T-cell (primary cell): ENCODE results near the gene CDK1. TPM values are rescaled to one million over a fixed set of nuclear protein-coding genes. Genes with fewer than 3 reads are reported as not detected.

Source experiments
- ATAC-seq, 4 experiments: fragments of 200-7000 bp in 3 of 4; fragments of 150-1000 bp in 1 of 4; cut with Tn5 transposase; replicated peaks in 1 of 4; 1 replicate in 3 of 4; 2 replicates in 1 of 4; pipeline ENCODE4 v1.10.0; 2021; ENCODE audit warnings: moderate library complexity in 3 of 4, mild to moderate bottlenecking in 2 of 4, moderate number of reproducible peaks in 1 of 4
- CTCF ChIA-PET, 2 donors: fragments of 300-600 bp; sonication (Branson Sonifier 250); formaldehyde crosslinking; loops; one replicate each; lab custom pipeline; 2022; ENCODE audit warnings: antibody characterized with exemption in 2 of 2; lab: Charles Lee
- POLR2A ChIA-PET, 2 donors: fragments of 300-600 bp; sonication (Branson Sonifier 250); formaldehyde crosslinking; loops; one replicate each; lab custom pipeline; 2022; ENCODE audit warnings: antibody characterized with exemption in 2 of 2; lab: Charles Lee
- DNase-seq, 35 experiments: peaks; one replicate each; pipeline versions ENCODE4 v3.0.0 to v3.0.0-alpha.2; 2013 to 2023
- H3K27ac ChIP-seq: one replicate; pipeline ENCODE4 v1.5.1; 2013; ENCODE audit warnings: low read length
- H3K27me3 ChIP-seq, 2 experiments: replicated peaks in 1 of 2; 1 replicate in 1 of 2; 2 replicates in 1 of 2; pipeline versions ENCODE4 v1.6.1 to v1.7.0; 2013; ENCODE audit warnings: low read length in 1 of 2, mixed read lengths in 1 of 2; ENCODE audit not compliant: control insufficient read depth in 2 of 2, insufficient read depth in 2 of 2; ENCODE audit errors: extremely low read depth in 1 of 2
- H3K36me3 ChIP-seq, 2 donors: 1 replicate in 1 of 2; 2 replicates in 1 of 2; pipeline versions ENCODE4 v1.6.1 to v1.7.0; 2013; ENCODE audit warnings: low read length in 1 of 2; ENCODE audit not compliant: control insufficient read depth in 2 of 2, insufficient read depth in 1 of 2; ENCODE audit errors: extremely low read depth in 1 of 2
- H3K4me1 ChIP-seq, 2 experiments: 1 replicate in 1 of 2; 2 replicates in 1 of 2; pipeline versions ENCODE4 v1.6.1 to v1.7.0; 2013; ENCODE audit warnings: low read length in 2 of 2, mixed read lengths in 1 of 2; ENCODE audit not compliant: insufficient read depth in 2 of 2, control insufficient read depth in 1 of 2; ENCODE audit errors: extremely low read depth in 1 of 2
- H3K4me3 ChIP-seq, 2 donors: 1 replicate in 1 of 2; 2 replicates in 1 of 2; pipeline versions ENCODE4 v1.5.1 to v1.7.0; 2013; ENCODE audit warnings: mild to moderate bottlenecking in 2 of 2, low read length in 1 of 2, moderate library complexity in 1 of 2; ENCODE audit not compliant: control insufficient read depth in 1 of 2; ENCODE audit errors: extremely low read depth in 1 of 2
- H3K9me3 ChIP-seq: 2 replicates; pipeline ENCODE4 v1.7.0; 2013
- H3K27ac Mint-ChIP-seq, 2 donors: one replicate each; pipeline ENCODE4 v1.8.0; 2020 to 2021; ENCODE audit warnings: mild to moderate bottlenecking in 2 of 2, mixed read lengths in 2 of 2
- H3K27me3 Mint-ChIP-seq, 2 donors: one replicate each; pipeline ENCODE4 v1.8.0; 2021 to 2022; ENCODE audit warnings: mixed read lengths in 2 of 2
- H3K36me3 Mint-ChIP-seq: one replicate; pipeline ENCODE4 v1.8.0; 2021; ENCODE audit warnings: mixed read lengths
- H3K4me1 Mint-ChIP-seq, 3 donors: one replicate each; pipeline ENCODE4 v1.8.0; 2020 to 2022; ENCODE audit warnings: mixed read lengths in 3 of 3, mild to moderate bottlenecking in 1 of 3
- H3K4me3 Mint-ChIP-seq, 3 donors: one replicate each; pipeline ENCODE4 v1.8.0; 2020 to 2022; ENCODE audit warnings: mild to moderate bottlenecking in 3 of 3, mixed read lengths in 3 of 3, moderate library complexity in 3 of 3
- H3K9me3 Mint-ChIP-seq, 3 donors: one replicate each; pipeline ENCODE4 v1.8.0; 2020 to 2022; ENCODE audit warnings: mixed read lengths in 3 of 3
- WGBS: methylation state at CpG from one replicate; pipeline ENCODE4 v1.1.5; 2013; ENCODE audit warnings: missing lambda C conversion rate; ENCODE audit not compliant: insufficient coverage; 5-methylcytosine and 5-hydroxymethylcytosine counted together
- total RNA-seq, 35 experiments: library from RNA in 6 of 35; stranded (reverse) in 6 of 35; fragments of 120-200 nt in 1 of 35; gene quantifications; one replicate each; pipeline versions ENCODE4 v1.2.1 to v1.2.4 and lab custom pipeline; 2013 to 2026

Gene CDK1
- total RNA-seq, 5 donors from 2014 or later (not counting 1 experiment from before 2014, with no cell fraction given) = 1.2 to 2.0 (median 1.6) TPM

- no peak overlapping the region for H3K4me3 Mint-ChIP-seq
- POLR2A ChIA-PET = no interaction called here
- Histone ChIP-seq H3K27ac (no peak overlapping the region), H3K9me3 (no peaks in the 10 kb centered on the region), H3K36me3 (no peaks in the 10 kb centered on the region), H3K27me3 (peaks cover 0 to 7% of the 10 kb centered on the region in 2 experiments), H3K4me3 (no peak overlapping the region), H3K4me1 (no peaks in the 10 kb centered on the region)
- no peak for DNase-seq
- no peak for ATAC-seq
- H3K27ac Mint-ChIP-seq = no peak overlapping the region
- H3K36me3 Mint-ChIP-seq = no peaks in the 10 kb centered on the region
- CTCF ChIA-PET = interaction anchor here in 1 of 2 donors (0.6 kb wide), 1 partner anchor 126 kb away, joined by 3 read pairs; no protein-coding TSS in a partner anchor
- peaks cover 6 to 7% of the 10 kb centered on the region in 2 donors for H3K27me3 Mint-ChIP-seq
- peaks cover 0 to 5% (median 0%) of the 10 kb centered on the region in 3 donors for H3K4me1 Mint-ChIP-seq
- H3K9me3 Mint-ChIP-seq = no peaks in the 10 kb centered on the region
These were observed 17.5 kb upstream of the CDK1 start for GRCh38 chr10:60760711-60761210.

GRCh38 chr10:60762554-60762953, 15.7 kb upstream of the CDK1 start:
- no peak overlapping the region for H3K27ac ChIP-seq
- no peak for DNase-seq
- Mint-ChIP-seq H3K27ac (no peak overlapping the region), H3K4me3 (no peak overlapping the region), H3K36me3 (no peaks in the 10 kb centered on the region), H3K9me3 (no peaks in the 10 kb centered on the region), H3K4me1 (peaks cover 3 to 14% (median 4%) of the 10 kb centered on the region in 3 donors), H3K27me3 (peaks cover 0 to 2% of the 10 kb centered on the region in 2 donors)
- peaks cover 0 to 3% of the 10 kb centered on the region in 2 experiments for H3K27me3 ChIP-seq
- ChIA-PET CTCF (no interaction called here), POLR2A (no interaction called here)
- no peak overlapping the region for H3K4me3 ChIP-seq
- ATAC-seq = no peak
- H3K9me3 ChIP-seq = no peaks in the 10 kb centered on the region
- WGBS = no CpG with 5 or more reads among the region's 1 CpG
- peaks cover 2 to 3% of the 10 kb centered on the region in 2 experiments for H3K4me1 ChIP-seq
- H3K36me3 ChIP-seq = no peaks in the 10 kb centered on the region

- 96% methylated on average over 4 of the region's 6 CpGs for WGBS
- H3K36me3 Mint-ChIP-seq = no peaks in the 10 kb centered on the region
- H3K36me3 ChIP-seq = no peaks in the 10 kb centered on the region
- ATAC-seq (no peak), DNase-seq (no peak)
- CTCF ChIA-PET = interaction anchor here (0.5 to 1.1 kb wide), 11 partner anchors 11 to 915 kb away, joined by 3 to 11 read pairs (median 3); partner anchors contain the start of gene CDK1 (in 1 of the 2)
- POLR2A ChIA-PET = interaction anchor here in 1 of 2 donors (0.6 kb wide), 1 partner anchor 195 kb away, joined by 4 read pairs; no protein-coding TSS in a partner anchor
- H3K9me3 Mint-ChIP-seq = no peaks in the 10 kb centered on the region
- no peak overlapping the region for H3K27ac Mint-ChIP-seq
- H3K27me3 ChIP-seq = no peaks in the 10 kb centered on the region
- no peak overlapping the region for H3K27ac ChIP-seq
- H3K4me3 ChIP-seq = no peak overlapping the region
- H3K27me3 Mint-ChIP-seq = peaks cover 0 to 2% of the 10 kb centered on the region in 2 donors
- H3K4me1 ChIP-seq = peaks cover 3% of the 10 kb centered on the region in 2 experiments
- H3K4me1 Mint-ChIP-seq = peaks cover 7 to 24% (median 11%) of the 10 kb centered on the region in 3 donors
- H3K4me3 Mint-ChIP-seq = no peak overlapping the region
- H3K9me3 ChIP-seq = no peaks in the 10 kb centered on the region
These were observed 10.9 kb upstream of the CDK1 start for GRCh38 chr10:60767424-60767823.

- ATAC-seq (no peak), DNase-seq (no peak)
- Mint-ChIP-seq H3K36me3 (no peaks in the 10 kb centered on the region), H3K27me3 (peaks cover 0 to 2% of the 10 kb centered on the region in 2 donors), H3K27ac (no peak overlapping the region), H3K4me1 (peaks cover 7 to 24% (median 11%) of the 10 kb centered on the region in 3 donors), H3K9me3 (no peaks in the 10 kb centered on the region), H3K4me3 (no peak overlapping the region)
- Histone ChIP-seq H3K4me1 (peaks cover 3% of the 10 kb centered on the region in 2 experiments), H3K4me3 (no peak overlapping the region), H3K27me3 (no peaks in the 10 kb centered on the region), H3K36me3 (no peaks in the 10 kb centered on the region), H3K9me3 (no peaks in the 10 kb centered on the region), H3K27ac (no peak overlapping the region)
- 0% methylated on average over 1 of the region's 2 CpGs for WGBS
- CTCF ChIA-PET = interaction anchor here (0.5 to 1.3 kb wide), 9 partner anchors 41 to 655 kb away, joined by 3 to 6 read pairs (median 3); no protein-coding TSS in a partner anchor
- POLR2A ChIA-PET = interaction anchor here in 1 of 2 donors (0.6 kb wide), 1 partner anchor 509 kb away, joined by 3 read pairs; no protein-coding TSS in a partner anchor
These were observed 8.9 kb upstream of the CDK1 start for GRCh38 chr10:60769406-60769805.

GRCh38 chr10:60777696-60778213, 523 bp upstream of the CDK1 start:
- Mint-ChIP-seq H3K36me3 (no peaks in the 10 kb centered on the region), H3K27ac (peak overlapping the region in 1 of 2 donors; percentile 78), H3K9me3 (no peaks in the 10 kb centered on the region), H3K4me3 (peak overlapping the region; percentile 93 to 97 (median 94)), H3K4me1 (peaks cover 14 to 26% (median 14%) of the 10 kb centered on the region in 3 donors), H3K27me3 (peaks cover 0 to 1% of the 10 kb centered on the region in 2 donors)
- DNase-seq (no peak), ATAC-seq (peak in 1 of 4 experiments; percentile 10)
- peaks cover 3 to 10% of the 10 kb centered on the region in 2 experiments for H3K4me1 ChIP-seq
- H3K36me3 ChIP-seq = no peaks in the 10 kb centered on the region
- ChIA-PET POLR2A (no interaction called here), CTCF (interaction anchor here in 1 of 2 donors (1.1 to 1.3 kb wide), 2 partner anchors 9 to 11 kb away, joined by 3 to 4 read pairs; no protein-coding TSS in a partner anchor)
- H3K27me3 ChIP-seq = peaks cover 0 to 4% of the 10 kb centered on the region in 2 experiments
- peak overlapping the region; percentile 78 to 83 for H3K4me3 ChIP-seq
- WGBS = no CpG with 5 or more reads among the region's 9 CpGs
- H3K9me3 ChIP-seq = no peaks in the 10 kb centered on the region
- H3K27ac ChIP-seq = no peak overlapping the region

- H3K27ac Mint-ChIP-seq = no peak overlapping the region
- no peaks in the 10 kb centered on the region for H3K36me3 Mint-ChIP-seq
- peaks cover 0 to 1% of the 10 kb centered on the region in 2 donors for H3K27me3 Mint-ChIP-seq
- Histone ChIP-seq H3K27ac (no peak overlapping the region), H3K36me3 (no peaks in the 10 kb centered on the region), H3K9me3 (no peaks in the 10 kb centered on the region), H3K4me3 (peak overlapping the region; percentile 78 to 83), H3K27me3 (peaks cover 0 to 4% of the 10 kb centered on the region in 2 experiments), H3K4me1 (peaks cover 5 to 10% of the 10 kb centered on the region in 2 experiments)
- DNase-seq (no peak), ATAC-seq (peak in 3 of 4 experiments; percentile 2 to 7 (median 3))
- H3K4me3 Mint-ChIP-seq = peak overlapping the region; percentile 93 to 97 (median 94)
- peaks cover 14 to 36% (median 15%) of the 10 kb centered on the region in 3 donors for H3K4me1 Mint-ChIP-seq
- ChIA-PET CTCF (interaction anchor here in 1 of 2 donors (0.6 to 1.3 kb wide), 2 partner anchors 11 to 45 kb away, joined by 3 to 4 read pairs; no protein-coding TSS in a partner anchor), POLR2A (no interaction called here)
- WGBS = 0% methylated on average over 10 of the region's 17 CpGs
- no peaks in the 10 kb centered on the region for H3K9me3 Mint-ChIP-seq
These were observed 906 bp downstream of the CDK1 start for GRCh38 chr10:60778971-60779796.
